HG02938 (cell line): ENCODE data around the gene GFAP.

Experiments used
- ATAC-seq: cut with Tn5 transposase; IDR thresholded peaks from one replicate; pipeline ENCODE4 v1.9.1; 2021; ENCODE audit warnings: mild to moderate bottlenecking, moderate library complexity; ENCODE audit not compliant: unreplicated experiment

GFAP gene

DNA sequence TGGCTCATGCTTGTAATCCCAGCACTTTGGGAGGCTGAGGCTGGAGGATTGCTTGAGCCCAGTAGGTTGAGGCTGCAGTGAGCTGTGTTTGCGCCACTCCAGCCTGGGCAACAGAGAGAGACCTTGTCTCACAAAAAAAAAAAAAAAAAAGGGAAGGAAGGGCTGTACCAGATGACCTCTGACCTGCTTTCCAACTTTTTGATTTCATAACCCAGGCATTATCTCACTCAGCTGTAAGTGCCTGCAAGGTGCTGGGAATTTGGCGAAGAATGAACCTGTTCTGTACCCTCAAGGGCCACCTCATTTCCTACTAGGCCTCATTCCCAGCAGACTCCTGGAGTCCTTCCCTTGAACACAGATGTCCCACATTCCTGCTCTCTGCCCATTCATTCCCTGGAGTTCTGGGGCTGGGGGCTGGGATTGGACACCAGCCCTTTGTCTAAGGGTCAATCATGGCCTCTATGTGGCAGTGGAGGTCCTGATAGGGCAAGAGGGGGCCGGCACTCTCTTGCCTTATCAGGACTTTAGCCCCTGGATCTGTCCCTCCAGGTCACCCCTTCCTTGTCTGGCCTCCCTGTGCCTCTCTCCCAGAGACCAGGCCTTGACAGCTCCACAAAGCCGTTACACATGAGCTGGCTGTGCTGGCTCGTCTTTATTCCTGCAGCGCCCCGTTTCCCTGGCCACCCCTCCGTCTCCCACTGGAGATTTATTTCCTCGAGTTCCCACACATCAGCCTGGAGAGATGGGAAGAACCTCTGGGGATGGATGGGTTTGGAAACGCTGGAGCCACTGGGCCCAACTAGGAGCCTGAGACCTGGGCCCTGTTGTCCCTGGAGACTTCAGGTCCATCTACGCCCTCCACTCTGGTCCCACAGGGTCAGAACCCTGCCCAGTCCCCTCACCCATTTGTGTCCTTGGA, 821 bp upstream of the GFAP start:
- ATAC-seq, result no peak

DNA sequence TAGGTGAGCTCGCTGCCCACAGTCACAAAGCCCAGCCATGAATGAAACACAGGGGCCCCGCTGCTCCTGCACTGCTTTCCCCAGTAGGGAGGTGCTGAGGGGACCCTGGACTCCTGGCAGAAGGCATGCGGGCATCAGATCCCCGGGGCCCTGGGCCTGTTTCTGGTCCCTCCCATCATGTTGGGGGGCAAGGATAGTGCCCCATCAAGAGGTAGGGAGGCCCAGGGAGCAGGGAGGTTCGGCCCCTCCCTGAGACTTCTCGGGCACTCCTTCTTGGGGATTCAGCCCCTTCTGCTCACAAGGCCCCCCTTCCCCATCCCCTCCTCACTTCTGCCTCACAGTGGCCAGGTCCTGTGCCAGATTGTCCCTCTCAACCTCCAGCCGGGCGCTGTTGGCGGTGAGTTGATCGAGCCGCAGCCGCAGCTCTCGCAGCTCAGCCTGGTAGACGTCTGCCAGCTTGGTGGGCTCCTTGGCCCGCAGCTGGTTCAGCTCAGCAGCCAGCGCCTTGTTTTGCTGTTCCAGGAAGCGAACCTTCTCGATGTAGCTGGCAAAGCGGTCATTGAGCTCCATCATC, 515 bp downstream of the GFAP start:
- ATAC-seq, result no peak

DNA sequence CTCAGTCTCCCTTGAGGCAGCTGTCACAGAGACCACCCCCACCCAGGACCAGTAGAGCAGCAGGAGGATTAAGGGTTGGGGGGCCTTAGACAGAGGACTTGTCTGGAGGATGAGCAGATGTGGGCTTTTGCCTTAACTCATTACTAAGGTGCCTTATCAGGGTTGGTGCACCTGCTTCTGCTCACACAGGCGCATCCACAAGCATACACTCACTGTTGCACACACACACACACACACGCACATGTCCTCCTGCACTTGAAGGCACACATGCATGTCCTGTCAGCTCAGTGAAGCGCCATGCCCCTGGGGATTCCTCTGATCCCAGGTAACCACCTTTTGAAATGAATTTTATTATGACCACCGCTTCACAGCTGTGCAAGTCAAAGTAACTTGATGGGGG, 1.2 kb downstream of the GFAP start:
- no peak for ATAC-seq

DNA sequence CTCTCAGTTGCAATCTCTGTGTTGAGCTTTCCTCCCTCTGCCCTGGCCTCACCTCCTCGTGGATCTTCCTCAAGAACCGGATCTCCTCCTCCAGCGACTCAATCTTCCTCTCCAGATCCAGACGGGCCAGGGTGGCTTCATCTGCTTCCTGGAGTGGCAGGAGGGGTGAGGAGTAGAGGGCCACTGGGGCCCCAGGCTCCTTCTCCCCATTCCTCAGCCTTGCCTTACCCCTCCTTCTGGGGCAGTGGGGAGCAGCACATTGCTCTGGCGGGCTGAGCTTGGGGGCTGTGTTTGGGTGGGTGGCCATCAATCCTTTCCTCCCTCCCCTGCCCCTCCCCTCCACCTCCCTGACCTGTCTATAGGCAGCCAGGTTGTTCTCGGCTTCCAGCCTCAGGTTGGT, 1.6 kb downstream of the GFAP start:
- ATAC-seq, result no peak

DNA sequence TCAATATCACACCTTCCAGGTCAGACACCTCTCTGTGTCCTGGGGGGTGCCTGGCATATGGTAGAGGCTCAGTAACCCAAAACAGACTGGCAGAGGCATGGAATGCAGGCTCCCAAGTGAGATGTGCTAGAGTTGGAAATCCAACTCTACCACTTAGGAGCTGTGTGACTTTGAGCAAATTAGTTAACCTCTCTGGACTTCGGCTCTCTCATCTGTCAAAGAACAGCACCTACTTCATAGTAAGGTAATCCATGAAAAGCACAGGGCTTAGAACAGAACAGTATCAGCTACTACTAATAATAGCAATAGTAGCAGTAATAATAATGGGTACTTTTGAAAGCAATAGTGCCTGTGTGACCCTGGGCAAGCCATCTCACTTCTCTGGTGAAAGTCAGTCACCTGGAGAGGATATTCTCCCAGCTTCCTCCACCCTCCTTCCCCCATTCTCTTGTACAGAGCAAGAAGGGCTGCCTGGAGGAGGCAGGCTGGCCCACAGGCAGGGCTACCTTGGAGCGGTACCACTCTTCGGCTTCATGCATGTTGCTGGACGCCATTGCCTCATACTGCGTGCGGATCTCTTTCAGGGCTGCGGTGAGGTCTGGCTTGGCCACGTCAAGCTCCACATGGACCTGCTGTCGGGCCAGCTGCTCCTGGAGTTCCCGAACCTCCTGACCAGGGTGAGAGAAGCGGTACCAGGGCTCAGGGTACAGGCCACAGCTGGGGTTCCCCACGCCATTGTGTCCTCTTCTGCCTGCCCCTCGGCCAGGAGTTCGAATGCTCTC, 2.3 kb downstream of the GFAP start:
- ATAC-seq, result no peak

DNA sequence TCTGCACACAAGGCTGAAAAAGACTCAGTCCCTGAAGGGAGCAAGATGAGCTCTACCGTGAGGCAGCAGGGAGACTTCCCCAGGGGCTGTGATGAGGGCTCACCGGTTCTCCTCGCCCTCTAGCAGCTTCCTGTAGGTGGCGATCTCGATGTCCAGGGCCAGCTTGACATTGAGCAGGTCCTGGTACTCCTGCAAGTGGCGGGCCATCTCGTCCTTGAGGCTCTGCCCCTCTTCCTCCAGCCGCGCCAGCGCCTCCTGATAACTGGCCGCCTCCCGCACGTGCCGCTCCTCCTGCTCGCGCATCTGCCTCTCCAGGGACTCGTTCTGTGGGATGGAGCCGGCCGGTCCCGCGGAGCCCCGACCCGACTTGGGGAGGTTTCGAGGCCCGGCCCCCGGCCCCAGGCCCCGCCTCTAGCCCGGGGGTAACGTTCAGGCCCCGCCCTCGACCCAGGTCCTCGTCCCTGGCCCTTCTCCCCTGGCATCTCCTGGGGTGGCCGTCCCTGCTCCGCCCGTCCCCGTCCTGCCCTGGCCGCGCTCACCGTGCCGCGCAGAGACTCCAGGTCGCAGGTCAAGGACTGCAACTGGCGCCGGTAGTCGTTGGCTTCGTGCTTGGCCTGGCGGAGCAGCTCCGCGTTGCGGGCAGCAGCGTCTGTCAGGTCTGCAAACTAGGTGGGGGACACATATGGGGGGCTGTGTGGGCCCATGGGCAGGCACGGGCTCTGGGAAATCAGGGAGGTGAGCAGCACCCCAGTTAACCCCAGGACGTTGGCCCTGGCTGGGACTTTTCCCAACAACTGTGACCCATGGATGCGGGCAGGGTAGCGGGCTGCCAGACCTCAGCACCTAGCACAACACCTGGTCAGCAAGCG, 3.9 kb downstream of the GFAP start:
- ATAC-seq, result no peak

DNA sequence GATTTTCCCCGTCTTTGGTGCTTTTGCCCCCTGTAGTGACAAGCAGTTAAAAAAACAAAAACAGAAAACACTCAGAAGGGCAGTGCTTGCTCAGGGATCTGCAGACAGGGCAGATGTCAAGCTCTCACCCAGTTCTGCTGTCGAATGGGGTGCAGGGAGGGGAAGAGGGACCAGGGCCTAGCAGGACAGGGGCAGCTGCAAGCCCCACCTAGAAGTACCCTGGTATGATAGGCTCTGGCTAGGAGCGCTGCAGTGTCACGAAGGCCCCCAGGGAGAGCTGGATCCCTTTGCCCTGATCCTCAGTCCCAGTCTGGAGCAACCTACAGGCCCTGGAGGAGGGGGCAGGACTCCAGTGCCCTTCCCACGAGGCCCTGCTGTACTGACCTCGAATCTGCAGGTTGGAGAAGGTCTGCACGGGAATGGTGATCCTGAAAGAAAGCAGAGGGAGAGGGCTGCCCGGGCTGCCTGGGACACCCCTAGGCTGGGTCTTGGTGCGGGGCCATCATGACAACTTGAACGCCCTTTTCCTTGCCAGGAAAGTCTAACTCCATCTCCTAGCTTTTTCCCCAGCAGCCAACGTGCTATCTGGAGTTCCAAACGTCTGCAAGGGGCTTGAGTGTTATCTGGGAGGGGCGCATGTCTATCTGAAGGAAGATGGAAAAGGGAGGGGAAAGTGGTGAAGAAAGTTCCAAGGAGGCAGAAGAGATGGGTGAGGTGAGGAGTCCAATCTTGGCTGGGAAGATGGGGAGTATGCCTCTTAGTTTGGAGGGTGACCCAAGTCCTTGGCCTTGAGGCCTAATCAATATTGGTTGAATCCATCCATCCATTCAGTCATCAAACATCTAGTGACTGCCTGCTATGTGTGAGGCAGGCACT, 4.8 kb downstream of the GFAP start:
- ATAC-seq, result no peak

DNA sequence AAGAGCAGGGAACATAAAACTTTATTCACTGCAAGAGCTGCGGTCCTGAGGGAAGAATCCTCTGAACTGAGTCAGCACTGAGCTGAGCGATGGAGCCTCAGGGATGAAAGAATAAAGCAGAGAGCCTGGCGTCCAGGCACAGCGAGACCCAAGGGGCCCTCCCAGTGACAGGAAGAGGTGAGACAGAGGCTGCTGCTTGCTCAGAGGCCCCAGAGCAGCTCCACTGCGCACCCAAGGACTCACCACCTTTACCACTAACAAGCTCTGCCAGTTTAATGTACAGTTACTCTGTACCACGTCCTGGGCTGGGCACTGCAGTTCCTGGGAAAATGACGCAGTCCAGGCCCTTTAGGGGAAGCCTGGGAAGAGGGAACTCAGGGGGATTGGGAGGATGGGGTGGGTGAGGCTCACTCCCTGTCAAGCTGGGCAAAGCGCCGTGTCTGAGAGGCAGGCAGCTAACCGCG, 5.6 kb downstream of the GFAP start:
- ATAC-seq, result no peak

DNA sequence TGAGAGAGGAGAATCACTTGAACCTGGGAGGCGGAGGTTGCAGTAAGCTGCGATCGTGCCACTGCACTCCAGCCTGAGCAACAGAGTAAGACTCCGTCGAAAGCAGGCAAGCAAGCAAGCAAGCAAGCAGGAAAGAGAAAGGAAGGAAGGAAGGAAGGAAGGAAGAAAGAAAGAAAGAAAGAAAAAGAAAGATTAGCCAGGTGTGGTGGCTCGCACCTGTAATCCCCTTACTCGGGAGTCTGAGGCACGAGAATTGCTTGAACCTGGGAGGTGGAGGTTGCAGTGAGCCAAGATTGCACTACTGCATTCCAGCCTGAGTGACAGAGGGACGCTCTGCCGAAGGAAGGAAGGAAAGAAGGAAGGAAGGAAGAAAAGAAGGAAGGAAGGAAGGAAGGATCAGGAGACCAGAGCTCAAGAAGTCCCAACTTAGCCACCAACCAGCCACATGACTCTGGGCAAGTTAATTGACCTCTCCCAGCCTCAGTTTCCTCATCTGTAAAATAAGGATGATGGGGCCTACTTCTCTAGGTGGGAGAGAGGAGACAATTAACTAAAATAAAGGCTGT, 6.5 kb downstream of the GFAP start:
- no peak for ATAC-seq

DNA sequence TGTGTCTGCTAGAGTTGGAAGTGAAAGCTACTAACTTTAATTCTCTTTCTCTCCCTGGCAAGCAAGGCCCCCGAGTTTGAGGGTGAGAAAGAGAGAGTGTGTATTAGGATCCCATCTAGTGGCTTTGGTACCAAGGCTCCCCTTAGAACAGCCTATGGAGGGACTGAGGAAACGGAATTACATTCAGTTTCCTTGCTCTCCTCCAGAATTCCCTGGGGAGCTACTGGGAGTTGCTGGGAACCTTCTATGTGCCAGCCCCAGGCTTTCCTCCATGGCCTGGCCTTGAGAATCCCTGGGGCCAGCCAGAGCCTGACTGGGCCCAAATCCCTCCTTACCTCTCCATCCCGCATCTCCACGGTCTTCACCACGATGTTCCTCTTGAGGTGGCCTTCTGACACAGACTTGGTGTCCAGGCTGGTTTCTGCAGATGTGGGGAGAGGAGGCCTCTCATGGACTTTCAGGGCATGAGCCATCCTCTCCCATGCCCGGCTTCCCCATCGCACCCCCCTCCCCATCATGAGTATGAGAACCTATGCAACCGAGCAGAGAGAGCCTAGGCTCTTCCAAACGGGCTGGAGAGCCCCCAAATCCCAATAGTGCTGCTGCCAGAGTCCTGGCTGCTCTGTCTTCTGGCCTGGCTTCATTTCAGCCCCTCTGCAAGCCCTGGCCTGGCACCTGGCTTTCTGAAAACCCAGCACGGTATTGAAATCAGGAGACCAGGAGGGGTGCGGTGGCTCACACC, 7.4 kb downstream of the GFAP start:
- ATAC-seq, result no peak

DNA sequence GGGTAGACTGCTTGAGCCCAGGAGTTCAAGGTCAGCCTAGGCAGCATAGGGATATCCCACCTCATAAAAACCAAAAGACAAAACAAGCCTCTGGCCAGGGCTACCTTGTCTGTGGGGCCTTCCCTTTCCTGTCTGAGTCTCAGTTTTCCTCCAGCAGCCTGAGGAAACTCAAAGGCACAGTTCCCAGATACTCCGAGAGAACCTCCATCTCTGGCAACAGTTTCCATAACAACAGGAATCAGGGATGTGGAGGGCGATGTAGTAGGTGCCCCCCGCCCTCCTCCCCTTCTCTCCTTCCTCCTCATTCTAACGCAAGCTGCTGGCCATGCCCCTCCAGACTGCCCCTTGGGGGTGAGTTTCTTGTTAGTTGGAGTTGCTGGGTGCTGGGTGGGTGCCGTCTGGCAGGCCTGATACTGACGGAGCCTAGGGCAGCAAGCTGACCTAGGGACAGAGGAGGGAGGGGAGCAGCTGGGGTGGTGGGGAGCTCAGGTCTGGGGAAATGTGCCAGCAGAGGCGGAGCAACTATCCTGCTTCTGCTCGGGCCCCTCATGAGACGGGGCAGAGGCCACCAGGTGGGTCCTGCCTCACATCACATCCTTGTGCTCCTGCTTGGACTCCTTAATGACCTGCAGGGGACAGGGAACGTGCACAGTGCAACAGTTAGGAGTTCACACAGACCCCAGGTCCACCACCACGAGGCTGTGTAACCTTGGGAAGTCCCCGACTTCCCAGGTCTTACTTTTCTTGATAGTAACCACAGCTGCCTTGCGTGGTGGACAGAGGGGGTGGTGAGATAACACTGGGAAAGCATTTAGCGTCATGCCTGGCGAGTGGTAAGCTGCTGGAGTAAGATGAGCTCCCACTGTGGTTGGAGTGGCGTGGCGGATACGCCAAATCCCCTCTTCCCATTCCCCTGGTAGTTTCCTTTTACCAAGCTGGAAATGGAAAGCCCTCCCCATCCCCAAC, 8.3 kb downstream of the GFAP start:
- no peak for ATAC-seq

DNA sequence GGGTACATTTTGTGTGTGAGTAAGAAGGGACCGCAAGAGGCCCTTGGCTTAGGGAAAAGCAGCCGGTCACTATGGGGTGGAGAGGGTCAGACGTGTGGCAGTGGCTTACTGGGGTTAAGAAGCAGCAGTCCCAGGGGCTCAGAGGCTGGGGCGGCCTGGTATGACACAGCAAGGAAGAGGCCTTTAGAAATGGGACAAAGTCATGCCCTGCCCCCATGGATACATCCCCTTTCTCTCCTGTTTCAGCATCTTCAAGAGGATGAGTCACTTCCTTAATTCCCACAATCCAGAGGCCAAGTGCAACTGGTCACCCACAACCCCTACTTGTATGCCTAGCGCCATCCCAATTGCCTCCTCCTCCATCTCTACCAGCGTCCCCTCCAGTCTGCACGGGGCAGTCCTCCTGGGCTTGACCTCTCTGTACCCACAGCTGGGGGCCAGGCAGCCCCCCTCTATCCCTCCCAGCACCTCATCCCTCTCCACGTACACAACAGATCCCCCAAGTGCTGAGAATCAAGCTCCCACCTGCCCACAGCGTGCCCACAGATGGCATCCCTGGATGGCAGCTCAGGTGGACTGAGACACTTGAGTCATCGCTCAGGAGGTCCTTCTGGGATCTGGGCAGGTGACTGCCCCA, 9.2 kb downstream of the GFAP start:
- no peak for ATAC-seq

DNA sequence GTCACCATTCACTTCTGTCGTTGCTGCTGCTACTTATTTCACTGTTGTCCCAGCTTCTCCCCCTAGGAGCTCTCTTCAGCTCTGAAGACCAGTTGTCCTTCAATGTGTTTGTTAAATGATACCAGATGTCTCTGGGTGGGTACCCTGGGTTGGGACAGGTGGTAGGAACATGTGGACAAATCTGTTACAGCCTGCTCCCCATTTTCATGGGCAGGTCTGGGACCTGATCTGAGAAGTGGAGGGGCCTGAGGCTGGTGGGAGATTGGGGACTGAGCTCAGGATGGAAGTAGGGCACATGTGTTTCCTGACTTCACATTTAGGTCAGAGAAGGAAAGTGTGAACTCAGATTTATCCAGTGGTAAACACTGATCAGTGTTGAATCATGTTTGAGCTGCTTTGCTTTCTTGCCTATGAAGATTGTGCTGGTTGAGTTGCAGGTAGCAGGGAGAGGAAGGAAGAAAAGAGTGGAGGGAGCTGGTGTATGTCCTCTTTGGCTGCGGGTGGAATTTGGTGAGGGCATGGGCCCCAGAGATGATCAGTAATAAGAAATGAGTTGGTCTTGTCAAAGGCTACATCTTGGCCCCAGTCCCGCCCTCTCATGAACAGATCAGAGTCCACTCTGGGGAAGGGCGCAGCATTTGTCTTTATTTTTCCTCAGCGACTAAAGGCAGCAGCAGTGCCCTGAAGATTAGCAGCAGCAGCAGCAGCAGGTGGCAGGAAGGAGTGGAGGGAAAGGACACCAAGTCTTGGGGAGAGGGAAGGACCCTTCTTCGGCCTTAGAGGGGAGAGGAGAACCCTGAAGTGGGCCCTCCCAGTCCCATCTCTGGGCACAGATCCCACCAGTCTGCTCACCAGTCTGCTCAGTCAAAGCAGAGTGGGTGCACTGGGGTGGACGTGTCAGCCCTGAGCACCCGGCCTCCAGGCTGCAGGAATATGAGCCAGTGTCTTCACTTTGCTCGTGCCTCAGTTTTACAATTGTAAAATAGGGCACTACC, 10.0 kb downstream of the GFAP start:
- ATAC-seq, result no peak

DNA sequence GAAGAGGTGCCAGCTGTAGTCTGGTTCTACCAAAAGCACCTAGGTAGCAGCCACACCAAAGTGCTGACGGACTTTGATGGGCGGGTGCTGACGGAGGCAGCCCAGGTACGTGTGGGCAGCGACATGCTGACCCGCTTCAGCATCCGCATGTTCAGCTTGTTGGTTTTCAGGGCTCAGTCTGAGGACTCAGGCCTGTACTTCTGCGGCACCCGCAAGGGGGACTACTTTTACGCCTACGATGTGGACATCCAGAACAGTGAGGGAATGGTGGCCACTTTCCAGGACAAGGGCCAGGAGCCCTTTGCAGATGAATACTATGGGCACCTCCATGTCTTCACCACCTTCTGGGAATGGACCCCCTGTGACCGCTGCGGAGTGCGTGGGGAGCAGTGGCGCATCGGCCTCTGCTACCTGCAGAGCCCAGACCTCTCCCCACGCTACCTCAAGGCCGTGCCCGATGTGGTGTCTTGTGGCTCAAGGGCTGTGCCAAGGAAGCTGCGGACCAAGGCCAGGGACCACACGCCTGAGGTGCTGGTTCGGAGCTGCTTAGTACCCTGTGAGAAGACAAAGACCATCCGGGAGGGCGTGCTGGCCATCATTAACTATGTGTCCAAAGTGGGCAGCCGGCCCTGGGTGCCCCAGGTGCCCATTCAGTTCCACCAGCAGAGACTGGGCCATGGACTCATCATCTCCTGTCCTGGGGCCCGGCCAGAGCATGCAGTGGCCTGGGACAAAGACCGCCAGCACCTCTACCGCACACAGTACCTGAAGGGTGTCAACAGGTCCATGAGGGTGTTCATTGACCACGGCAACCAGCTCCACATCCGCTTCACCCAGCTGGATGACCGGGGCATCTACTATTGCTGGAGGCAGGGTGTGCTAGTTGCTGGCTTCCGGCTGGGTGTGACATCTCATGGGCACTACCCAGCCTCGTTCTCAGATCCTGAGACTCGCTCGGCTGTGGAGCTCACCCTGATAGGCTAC, 11.0 kb downstream of the GFAP start:
- ATAC-seq, result no peak
